Right kidney (tissue), 1 donor: ENCODE results near the gene FCHSD2.

Source experiments
- DNase-seq: peaks from one replicate; pipeline ENCODE4 v3.0.0-alpha.2; 2016

Gene FCHSD2

DNA sequence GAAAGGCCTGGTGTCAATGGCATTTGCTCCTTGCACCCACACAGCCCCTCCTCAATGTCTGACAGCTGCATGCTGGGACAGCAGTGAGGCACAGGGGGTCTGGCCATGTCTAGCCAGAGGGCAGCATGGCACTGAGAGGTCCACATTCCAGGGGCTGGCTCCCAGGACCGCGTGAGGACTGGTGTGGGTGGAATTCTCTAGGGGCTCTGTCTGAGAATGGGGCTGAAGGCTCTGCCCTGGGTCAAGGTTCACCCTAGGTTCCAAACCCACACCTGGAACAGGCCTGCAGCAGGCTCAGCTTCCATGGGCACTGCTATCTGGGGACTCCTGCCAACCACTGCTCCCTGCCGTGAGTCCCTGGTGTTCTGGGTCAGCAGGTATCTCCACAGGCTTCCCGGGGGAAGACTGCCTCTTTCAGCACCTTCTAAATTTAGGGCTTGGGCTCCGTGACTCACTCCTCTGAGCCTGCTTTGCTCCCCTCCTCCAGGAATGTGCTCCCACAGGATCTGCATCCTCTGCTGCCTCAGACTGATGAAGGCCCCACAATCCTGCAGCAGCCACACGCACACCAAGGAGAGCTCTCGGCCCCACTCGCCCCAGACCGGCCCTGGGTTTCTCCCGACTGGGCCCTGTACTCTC lies 352.5 kb downstream of the FCHSD2 start:
- no peak for DNase-seq

DNA sequence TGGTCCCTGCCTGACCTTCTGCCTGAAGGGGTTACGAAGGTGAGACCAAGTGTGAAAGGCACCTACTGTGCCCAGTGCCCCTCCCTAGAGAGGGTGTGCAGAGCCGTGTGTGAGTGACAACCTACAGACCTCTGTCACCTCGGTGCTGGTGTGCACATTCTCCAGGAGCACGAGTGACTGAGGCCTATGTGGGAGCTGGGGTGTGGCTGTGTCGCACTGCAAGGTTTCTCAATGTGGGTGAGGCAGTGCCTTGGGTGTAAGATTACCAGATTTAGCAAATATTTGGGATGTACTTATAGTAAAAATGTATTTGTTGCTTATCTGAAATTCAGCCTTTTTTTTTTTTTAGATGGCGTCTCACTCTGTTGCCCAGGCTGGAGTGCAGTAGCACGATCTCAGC lies 353.9 kb downstream of the FCHSD2 start:
- DNase-seq, result no peak

DNA sequence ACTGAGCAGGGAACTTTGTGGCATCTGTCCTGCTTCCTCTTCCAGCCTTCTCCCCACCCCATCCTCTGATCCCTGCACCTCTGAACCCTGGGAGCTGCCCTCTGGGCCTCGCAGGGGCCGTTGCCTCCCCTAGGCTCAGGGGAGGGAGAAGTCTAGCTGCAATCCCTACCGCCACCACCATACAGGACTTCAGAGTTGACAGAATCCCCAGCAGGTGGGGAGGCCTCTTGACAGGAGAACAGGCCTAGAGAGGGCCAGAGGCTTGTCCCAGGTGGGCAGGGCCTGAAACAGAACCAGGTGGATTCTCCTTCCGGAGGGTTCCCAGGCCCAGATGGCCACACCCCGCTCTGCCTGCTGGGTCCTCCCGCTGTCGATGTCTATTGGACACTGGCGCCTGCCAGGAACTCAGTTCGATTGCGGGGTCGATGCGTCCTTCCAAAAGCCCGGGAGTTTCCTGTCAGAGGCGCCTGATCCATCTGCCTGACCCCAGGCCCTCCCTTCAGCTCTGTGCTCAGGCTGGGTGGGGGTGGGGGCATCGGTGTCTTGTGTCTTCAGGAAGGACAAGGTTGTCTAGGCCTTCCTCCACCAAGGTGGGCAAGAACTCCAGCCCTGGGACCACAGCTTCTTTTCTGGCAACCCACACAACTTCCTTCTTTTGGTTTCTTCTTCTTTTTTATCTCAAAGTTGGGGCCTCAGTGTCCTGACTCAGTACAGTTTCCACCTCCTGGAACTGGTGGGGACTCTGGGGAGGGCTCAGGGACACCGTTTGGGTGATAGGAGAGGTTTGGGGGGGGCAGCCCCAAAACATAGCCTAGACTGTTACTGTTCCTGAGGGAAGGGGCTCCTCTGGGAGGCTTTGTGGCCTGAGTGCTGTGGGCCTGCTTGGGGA lies 354.7 kb downstream of the FCHSD2 start:
- no peak for DNase-seq
